Osteoblast (primary cell): ENCODE measurements around the gene APLP2. TPM values are rescaled to one million over a fixed set of nuclear protein-coding genes. Genes with fewer than 3 reads are reported as not detected.
"Not testable (repeated sequence)": the region's sequence is repeated elsewhere in the genome, so short reads cannot be mapped to it uniquely, and the experiment has no call there.

Experiments
- DNase-seq: peaks from one replicate; pipeline ENCODE4 v3.0.0; 2011; ENCODE audit warnings: low spot score, mixed read lengths; ENCODE audit not compliant: insufficient read length; ENCODE audit errors: missing footprints
- H2AFZ ChIP-seq: 2 replicates; pipeline ENCODE4 v1.6.0; 2011; ENCODE audit warnings: mild to moderate bottlenecking, low read length
- H3K27ac ChIP-seq: 2 replicates; pipeline ENCODE4 v1.5.1; 2011; ENCODE audit warnings: mild to moderate bottlenecking, low read depth, low read length, moderate library complexity
- H3K27me3 ChIP-seq: 2 replicates; pipeline ENCODE4 v1.6.0; 2012; ENCODE audit warnings: mild to moderate bottlenecking, control low read depth, inconsistent platforms, low read length, moderate library complexity; ENCODE audit not compliant: insufficient read depth
- H3K36me3 ChIP-seq: 2 replicates; pipeline ENCODE4 v1.5.1; 2011; ENCODE audit warnings: mild to moderate bottlenecking, low read length, control low read depth, moderate library complexity; ENCODE audit not compliant: insufficient read depth
- H3K4me1 ChIP-seq: 2 replicates; pipeline ENCODE4 v1.5.1; 2011; ENCODE audit warnings: mild to moderate bottlenecking, low read length, control low read depth, moderate library complexity; ENCODE audit not compliant: insufficient read depth
- H3K4me2 ChIP-seq: 2 replicates; pipeline ENCODE4 v1.6.0; 2011; ENCODE audit warnings: mild to moderate bottlenecking, low read length; ENCODE audit not compliant: insufficient read depth
- H3K4me3 ChIP-seq: fragments of 200-600 bp; sonication (generic); 3 replicates; pipeline ENCODE4 v1.5.1; 2012; ENCODE audit warnings: mild to moderate bottlenecking, low read length, inconsistent platforms; ENCODE audit not compliant: insufficient read depth
- H3K79me2 ChIP-seq: 2 replicates; pipeline ENCODE4 v1.6.0; 2012; ENCODE audit warnings: mild to moderate bottlenecking, low read length, control low read depth, inconsistent platforms; ENCODE audit not compliant: insufficient read depth
- H3K9me3 ChIP-seq: 2 replicates; pipeline ENCODE4 v1.5.1; 2011; ENCODE audit warnings: low read depth, low read length, control low read depth
- H4K20me1 ChIP-seq: 2 replicates; pipeline ENCODE4 v1.6.0; 2012; ENCODE audit warnings: mild to moderate bottlenecking, low read length, control low read depth; ENCODE audit not compliant: insufficient read depth
- CTCF ChIP-seq: IDR thresholded peaks from 2 replicates; pipeline ENCODE4 v1.5.1; 2011; ENCODE audit warnings: mild to moderate bottlenecking, low read depth, low read length, moderate library complexity; ENCODE audit errors: extremely low read depth
- total RNA-seq: library from RNA; depleted of rRNA; stranded (reverse); fragments of >200 nt; gene quantifications from 2 replicates; pipeline ENCODE4 v1.2.3, GENCODE V29; 2012

The APLP2 gene
- total RNA-seq, 1 donor: 331 TPM

GRCh38 chr11:130167146-130167545, 97.5 kb downstream of the APLP2 start:
- no peak for TF ChIP-seq CTCF
- Histone ChIP-seq H3K79me2 (no peaks in the 10 kb centered on the region), H3K4me3 (no peak overlapping the region), H3K9me3 (no peaks in the 10 kb centered on the region), H4K20me1 (no peaks in the 10 kb centered on the region), H3K36me3 (no peaks in the 10 kb centered on the region), H2AFZ (no peak overlapping the region), H3K27me3 (peaks cover 37% of the 10 kb centered on the region), H3K4me1 (peaks cover 9% of the 10 kb centered on the region), H3K27ac (no peak overlapping the region), H3K4me2 (no peak overlapping the region)
- no peak for DNase-seq

DNA sequence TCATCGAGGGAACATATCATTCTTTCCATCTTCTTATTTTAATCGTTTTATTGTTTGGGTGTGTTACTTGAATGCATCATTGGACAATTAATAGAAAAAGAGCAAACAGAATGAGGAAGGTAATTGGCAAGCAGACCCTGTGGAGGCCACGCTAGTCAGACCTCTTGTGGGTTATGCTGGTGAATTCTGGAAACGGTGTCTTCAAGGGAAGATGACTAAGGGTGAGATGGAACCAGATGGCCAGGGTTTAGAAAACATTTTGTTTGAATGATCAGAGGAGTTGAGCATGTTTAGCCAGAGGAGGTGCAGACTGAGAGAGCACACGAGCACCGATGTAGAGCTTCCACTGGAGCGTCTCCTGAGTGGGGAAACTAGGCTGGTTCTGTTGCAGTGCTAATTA, 98.4 kb downstream of the APLP2 start:
- Histone ChIP-seq H3K4me2 (no peak overlapping the region), H3K9me3 (no peaks in the 10 kb centered on the region), H3K27ac (no peak overlapping the region), H4K20me1 (no peaks in the 10 kb centered on the region), H3K4me3 (no peak overlapping the region), H3K27me3 (peaks cover 27% of the 10 kb centered on the region), H3K36me3 (no peaks in the 10 kb centered on the region), H3K4me1 (peaks cover 9% of the 10 kb centered on the region), H2AFZ (no peak overlapping the region), H3K79me2 (no peaks in the 10 kb centered on the region)
- peak; percentile 66 for DNase-seq
- no peak for TF ChIP-seq CTCF

GRCh38 chr11:130170345-130170744, 100.7 kb downstream of the APLP2 start:
- no peak overlapping the region for H2AFZ ChIP-seq
- no peak overlapping the region for H3K4me3 ChIP-seq
- TF ChIP-seq CTCF: no peak

DNA sequence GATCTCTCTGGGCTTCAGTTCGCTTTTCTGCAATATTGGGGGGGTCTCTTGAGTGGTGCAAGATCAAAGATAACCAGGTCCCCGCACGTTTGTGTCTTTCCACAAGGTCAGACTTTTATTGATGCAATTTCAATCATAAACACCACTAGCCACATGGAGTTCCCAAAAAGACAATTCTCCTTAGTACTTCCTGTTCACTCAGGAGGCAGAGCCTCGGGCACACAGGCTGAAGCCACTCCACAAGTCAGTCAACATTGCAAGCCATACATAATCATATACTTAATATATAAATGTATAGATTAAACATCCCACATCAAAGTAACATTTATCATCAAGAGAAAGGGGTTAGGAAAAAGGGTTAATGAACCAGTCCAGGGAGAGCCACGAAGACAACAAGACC, 101.8 kb downstream of the APLP2 start:
- Histone ChIP-seq H3K9me3 (peaks cover 2% of the 10 kb centered on the region), H3K4me2 (no peak overlapping the region), H3K4me3 (no peak overlapping the region), H2AFZ (no peak overlapping the region), H3K79me2 (no peaks in the 10 kb centered on the region), H3K36me3 (no peaks in the 10 kb centered on the region), H3K27me3 (peaks cover 13% of the 10 kb centered on the region), H3K27ac (no peak overlapping the region), H4K20me1 (no peaks in the 10 kb centered on the region), H3K4me1 (peaks cover 3% of the 10 kb centered on the region)
- DNase-seq: no peak
- no peak for TF ChIP-seq CTCF

More at GRCh38 chr11:130170345-130170744, 100.7 kb downstream of the APLP2 start:
- Histone ChIP-seq H3K27ac (no peak overlapping the region), H3K36me3 (no peaks in the 10 kb centered on the region), H3K27me3 (peaks cover 14% of the 10 kb centered on the region), H3K9me3 (peaks cover 2% of the 10 kb centered on the region), H3K4me2 (no peak overlapping the region), H4K20me1 (no peaks in the 10 kb centered on the region), H3K79me2 (no peaks in the 10 kb centered on the region), H3K4me1 (peaks cover 9% of the 10 kb centered on the region)
- DNase-seq: no peak

- H3K4me1 ChIP-seq, H3K79me2 ChIP-seq: not testable (repeated sequence)
Observed at GRCh38 chr11:130172001-130172400, 102.3 kb downstream of the APLP2 start.

More at GRCh38 chr11:130172001-130172400, 102.3 kb downstream of the APLP2 start:
- not testable (repeated sequence) for H3K27ac ChIP-seq, H3K36me3 ChIP-seq, DNase-seq, H2AFZ ChIP-seq, H3K4me2 ChIP-seq, H3K9me3 ChIP-seq, H4K20me1 ChIP-seq, H3K4me3 ChIP-seq
- H3K27me3 ChIP-seq: peaks cover 13% of the 10 kb centered on the region
